ENCODE data around the gene GRWD1.
A peak's percentile ranks its signal among the peaks of the same experiment; 100 is the strongest.
"Not testable (repeated sequence)": the region's sequence is repeated elsewhere in the genome, so short reads cannot be mapped to it uniquely, and the experiment has no call there.

Gene GRWD1

DNA sequence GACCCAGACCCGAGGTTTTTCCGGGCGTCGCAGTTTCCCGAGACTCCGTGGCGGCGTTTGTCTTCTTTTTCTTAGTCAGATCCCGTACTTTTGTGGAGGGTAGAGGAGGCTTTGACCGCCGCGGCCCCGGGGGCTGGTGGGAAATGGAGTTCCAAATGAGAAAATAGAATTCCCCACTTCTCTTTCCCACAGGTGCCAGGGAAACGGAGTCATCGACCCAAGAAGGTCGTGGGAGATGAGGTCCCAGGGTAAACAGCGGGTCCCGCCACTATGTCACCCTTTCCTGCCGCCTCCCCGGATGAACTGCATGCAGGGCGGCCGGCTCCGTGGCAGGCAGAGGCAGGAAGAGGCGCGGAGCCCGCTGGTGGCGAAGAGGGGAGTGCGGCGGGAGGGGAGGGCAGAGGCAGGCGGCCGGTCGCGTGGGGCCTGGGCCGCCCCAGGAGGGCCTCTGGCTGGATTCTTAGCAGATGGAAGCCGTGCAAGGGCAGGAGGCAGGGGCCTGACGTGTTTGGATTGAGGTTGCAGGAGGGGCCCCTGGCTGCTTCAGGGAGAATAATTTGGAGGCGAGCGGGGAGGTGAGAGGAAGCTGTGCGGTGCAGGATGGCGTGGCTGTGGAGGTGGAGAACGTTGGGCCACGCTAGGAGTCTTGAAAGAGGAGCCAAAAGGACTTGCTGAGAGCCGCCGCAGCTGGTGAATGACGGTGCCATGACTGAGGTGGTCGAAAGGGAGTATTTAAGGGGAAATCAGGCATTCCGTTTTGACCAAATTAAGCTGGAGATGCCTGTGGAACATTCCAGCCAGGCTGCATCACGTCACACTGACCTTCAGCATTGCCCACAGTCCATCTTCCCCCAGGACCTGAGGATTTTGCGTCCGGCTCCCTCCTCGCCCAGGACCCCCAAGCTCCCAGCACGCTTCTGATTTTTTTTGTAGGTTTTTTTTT lies 35.0 kb downstream of the GRWD1 start:
- DNase-seq = no peak

DNA sequence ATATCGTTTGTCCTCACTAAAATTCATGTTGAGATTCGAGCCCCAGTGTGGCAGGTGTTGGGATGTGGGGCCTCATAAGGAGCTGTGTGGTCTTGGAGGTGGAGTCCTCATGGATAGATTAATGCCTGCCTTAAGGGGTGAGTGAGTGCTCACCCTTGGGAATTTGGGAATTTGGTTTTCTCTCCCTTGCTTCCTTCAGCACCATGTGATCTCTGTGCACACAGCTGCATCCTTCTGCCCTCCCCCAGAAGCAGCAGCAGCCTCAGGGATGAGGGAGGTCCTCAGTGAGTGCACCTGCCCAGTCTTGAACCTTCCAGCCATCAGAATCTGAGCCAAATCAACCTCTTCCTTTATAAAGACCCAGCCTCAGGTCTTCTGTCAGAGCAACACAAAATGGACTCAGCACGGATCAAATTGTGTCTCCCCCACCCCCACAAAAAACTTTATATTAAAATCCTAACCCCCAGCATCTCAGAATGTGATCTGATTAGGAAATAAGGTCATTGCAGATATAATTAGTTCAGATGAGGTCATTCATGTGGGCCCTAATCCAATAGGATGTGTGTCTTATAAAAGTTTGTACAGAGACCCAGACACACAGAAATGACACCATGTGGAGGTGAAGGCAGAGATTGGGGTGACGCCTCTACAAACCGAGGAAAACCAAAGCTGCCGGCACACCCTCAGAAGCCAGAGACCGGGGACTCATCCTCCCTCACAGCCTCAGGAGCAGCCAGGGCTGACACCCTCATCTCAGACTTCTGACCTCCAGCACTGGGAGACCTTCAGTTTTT lies 36.3 kb downstream of the GRWD1 start:
- DNase-seq = peak; percentile 9

DNA sequence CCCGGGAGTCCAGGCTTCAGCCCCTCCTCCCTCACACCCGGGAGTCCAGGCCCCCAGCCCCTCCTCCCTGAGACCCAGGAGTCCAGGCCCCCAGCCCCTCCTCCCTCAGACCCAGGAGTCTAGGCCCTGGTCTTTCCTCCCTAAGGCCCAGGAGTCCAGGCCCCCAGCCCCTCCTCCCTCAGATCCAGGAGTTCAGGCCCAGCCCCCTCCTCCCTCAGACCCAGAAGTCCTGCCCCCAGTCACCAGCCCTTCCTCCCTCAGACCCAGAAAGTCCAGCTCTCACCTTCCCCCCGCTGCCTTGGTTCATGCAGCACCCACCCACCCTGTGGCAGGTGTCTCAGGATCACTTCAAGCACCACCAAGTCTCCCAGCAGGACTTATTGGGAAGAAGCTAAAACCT lies 37.5 kb downstream of the GRWD1 start:
- DNase-seq = no peak

DNA sequence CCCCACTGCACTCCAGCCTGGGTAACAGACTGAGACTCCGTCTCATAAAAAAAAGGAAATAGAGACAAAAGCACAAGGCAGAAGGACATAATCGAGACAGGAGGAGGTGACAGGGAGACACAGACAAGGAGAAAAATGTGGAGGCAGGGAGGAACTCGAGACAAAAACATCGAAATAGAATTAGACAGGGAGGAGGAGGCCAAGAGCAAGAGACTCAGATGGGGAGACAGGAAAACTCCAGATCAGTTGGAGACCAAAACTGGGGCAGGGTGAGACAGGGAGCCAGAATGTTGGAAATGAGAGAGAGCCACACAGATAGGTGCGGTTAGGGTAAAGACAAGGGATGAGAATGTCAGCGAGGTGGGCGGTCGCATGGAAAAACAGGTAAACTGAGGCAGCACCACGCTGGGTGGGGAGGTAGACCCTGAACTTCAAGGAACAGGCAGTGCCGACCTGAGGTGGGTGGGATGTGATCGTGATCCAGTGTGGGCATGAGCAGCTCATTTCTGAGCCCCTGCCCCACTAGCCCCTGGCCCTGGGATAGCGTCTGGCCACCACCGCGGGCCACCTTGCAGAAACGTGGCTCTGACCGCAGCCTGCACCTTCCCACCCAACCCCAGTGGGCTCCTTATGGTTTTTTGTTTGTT lies 38.6 kb downstream of the GRWD1 start:
- DNase-seq = no peak

DNA sequence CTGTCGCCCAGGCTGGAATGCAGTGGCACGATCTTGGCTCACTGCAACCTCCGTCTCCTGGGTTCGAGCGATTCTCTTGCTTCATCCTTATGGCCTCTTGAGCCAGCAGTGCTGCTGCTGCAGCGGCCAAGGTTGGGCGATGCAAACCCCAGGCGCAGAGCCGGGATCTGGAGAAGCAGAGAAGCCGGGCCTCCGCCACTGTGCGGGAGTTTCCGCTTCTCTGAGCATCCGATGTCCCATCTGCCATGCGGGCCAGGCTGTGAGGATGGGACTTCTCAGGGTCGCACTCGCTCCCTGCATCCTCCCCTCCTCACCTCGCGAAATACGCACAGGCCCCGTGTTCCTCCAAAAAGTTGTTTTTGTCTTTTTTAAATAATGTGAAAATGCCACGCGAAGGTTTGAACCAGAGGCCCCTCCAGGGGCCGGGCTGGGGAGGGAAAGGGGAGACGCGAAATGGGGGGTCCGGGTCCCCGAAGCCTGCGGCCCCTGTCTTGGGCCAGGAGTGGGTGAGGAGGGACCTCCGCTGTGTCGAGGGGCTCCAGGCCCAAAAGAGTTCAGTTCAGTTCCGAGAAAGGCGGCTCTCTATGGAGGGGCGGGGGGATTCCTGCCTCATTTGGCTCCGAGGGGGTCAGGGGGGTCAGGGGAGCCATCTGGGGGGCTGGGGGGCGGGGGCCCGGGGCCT lies 39.3 kb downstream of the GRWD1 start:
- DNase-seq = no peak

DNA sequence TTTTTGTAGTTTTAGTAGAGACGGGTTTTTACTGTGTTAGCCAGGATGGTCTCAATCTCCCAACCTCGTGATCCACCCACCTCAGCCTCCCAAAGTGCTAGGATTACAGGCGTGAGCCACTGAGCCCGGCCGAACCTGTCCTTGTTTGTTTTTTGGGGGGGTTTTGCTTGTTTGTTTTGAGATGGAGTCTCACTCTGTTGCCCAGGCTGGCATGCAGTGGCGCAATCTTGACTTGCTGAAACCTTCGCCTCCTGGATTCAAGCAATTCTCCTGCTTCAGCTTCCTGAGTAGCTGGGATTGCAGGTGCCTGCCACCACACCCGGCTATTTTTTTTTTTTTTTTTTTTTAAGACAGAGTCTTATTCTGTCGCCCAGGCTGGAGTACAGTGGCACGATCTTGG lies 40.9 kb downstream of the GRWD1 start:
- DNase-seq = not testable (repeated sequence)

DNA sequence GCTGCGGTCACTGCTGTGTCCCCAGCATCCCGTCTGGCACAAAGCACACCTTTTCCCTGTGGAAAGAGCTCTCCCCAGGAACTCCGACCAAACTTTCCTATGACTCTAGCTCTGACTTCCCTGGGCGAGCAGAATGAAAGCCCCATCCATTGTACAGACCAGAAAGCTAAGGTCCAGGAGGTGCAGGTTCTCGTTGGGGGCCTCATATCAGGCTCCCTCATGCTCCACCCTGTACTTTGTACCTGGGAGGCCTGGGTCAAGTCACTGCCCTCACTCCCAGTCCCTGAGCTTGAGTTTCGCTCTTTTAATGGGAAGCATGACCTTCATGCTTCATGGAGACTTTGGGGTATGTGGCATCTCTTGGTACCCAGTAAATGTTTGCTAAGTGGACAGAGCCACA lies 41.8 kb downstream of the GRWD1 start:
- DNase-seq = no peak

DNA sequence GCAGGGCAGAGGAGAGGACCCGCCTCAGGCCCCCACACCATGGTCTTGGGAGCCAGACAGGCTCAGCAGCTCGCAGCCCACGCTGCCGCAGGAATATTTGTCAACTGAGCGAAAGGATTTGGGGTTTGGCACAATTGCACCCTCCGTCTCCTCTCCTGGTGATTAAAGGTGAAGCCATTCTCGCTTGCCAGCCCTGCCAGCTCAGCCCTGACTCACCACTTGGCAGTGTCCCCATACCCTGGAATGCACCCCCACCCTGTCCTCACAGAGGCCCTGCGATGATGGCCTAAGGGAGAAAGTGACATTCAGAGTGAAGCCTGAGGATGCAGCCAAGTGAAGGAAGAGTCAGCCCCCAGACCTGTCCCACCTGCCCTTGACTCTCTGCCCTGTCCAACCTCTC lies 42.2 kb downstream of the GRWD1 start:
- peak; percentile 67 for DNase-seq

DNA sequence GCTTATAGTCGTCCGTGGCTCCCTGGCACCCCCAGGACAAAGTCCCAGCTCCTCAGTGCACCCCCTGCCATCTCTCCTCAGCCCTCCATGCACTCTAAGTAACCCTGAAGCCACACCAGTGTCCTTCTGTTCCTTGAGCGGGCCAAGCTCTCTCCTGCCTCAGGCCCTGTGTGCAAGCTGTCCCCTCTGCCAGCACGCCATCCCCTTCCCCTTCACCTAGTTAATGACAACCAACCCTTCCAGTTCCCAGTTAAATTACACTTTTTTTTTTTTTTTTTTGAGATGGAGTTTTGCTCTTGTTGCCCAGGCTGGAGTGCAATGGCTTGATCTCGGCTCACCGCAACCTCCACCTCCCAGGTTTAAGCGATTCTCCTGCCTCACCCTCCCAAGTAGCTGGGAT lies 42.7 kb downstream of the GRWD1 start:
- not testable (repeated sequence) for DNase-seq

DNA sequence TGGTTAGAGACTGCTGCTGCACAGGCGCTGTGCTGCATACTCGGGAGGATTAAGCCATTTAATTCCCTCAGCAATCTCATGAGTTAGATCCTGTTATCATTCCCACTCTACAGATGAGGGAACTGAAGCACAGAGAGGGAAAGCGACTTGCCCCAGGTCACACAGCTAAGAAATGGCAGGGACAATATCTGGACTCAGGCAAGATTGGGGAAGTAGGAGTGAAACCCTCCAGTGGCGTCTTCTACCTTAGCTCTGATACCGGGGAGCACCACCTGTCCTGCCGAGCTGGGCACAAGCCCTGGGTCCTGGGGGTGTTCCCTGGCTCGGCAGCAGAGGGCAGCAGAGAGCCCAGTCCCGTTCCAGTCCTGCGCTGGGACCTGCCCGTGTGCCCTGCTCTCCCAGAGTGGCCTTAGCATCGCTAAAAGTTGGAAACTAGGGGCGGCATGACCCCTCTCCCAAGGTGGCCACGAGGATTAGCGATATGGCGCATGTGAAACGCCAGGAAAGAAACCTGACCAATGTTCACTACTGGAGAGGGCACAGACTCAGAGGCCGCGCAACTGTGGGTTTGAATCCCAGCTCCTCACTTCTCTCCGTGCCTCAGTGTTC lies 43.9 kb downstream of the GRWD1 start:
- peak; percentile 39 for DNase-seq

DNA sequence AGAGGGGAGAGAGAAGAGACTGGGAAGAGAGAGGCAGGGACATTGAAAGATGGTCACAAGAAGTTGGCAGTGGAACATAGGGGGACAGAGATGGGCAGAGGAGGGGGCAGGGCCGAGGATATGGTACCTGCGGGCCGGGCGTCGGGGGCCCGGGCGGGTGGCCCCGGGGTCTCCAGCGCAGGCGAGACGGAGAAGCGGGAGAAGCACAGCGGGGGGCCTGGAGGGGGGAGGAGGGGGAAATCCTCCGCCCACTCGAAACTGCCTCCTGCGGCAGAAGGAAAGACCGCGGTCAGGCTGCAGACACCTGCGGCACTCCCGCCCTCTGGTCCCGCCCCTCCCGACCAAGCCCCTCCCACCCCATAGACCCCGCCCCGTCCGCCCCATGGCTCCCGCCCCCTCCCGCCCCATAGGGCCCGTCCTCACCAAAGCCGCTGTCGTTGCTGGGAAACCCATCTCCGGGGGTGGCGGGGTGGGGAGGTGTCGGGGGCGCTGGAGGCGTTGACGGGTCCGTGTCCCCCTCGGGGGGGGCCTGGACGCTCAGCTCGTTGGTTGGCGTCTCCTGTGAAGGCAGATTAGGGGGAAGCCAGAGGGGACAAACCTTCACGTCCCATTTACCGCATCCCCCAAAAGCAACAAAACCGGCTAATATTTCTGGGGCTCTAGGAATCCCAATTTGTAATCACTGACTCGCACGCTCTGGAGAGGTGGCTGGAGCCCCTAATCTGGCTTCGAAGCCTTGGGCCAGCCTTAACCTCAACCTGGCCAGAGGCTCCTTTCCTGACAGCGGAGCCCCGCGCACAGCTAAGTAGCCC lies 45.4 kb downstream of the GRWD1 start:
- DNase-seq = no peak

DNA sequence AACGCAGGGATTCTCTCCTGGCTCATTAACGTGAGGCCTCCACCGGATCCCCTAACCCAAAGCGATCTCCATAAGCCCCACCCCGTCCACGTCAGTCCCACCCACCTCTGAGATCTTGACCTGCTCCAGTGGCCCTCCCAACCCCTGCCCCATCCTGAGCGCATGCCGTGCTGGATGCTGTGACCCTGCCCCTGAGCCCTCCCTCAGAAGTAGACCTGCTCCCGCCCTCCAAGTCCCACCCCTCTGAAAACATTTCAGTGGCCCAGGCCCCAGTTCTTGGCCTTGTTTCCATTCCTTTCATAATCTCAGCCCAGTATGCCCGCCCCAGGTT lies 46.0 kb downstream of the GRWD1 start:
- no peak for DNase-seq

DNA sequence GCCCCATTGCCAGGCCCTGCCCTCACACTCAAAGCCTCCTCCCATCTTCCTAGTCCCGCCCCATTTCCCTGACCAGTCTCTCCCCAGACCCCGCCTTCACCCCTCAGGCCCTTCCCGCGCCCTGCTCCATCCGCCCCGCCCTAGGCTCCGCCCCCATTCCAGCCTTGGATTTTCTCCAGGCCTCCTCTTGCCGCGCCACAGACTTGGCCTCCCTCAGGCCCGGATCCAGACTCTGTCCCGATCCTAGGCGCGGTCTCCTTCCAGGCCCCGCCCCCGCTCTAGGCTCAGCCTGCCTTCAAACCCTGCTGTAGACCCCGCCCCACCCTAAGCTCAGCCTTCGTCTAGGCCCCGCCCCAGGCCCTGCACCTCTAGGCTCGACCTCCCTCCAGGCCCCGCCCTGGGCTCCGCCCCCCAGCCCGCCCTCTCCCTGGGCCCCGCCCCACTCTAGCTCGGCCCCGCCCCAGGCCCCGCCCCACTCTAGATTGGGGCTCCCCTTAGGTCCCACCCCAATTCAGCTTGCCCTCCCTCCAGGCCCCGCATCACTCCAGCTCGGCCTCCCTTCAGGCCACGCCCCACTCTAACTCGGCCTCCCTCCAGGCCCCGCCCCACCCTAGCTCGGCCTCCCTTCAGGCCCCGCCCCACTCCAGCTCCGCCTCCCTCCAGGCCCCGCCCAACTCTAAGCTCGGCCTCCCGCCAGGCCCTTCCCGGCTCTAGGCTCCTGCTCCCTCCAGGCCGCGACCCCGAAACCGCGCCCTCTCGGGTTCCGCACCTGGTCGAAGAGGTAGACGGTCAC lies 47.3 kb downstream of the GRWD1 start:
- peak; percentile 95 for DNase-seq

DNA sequence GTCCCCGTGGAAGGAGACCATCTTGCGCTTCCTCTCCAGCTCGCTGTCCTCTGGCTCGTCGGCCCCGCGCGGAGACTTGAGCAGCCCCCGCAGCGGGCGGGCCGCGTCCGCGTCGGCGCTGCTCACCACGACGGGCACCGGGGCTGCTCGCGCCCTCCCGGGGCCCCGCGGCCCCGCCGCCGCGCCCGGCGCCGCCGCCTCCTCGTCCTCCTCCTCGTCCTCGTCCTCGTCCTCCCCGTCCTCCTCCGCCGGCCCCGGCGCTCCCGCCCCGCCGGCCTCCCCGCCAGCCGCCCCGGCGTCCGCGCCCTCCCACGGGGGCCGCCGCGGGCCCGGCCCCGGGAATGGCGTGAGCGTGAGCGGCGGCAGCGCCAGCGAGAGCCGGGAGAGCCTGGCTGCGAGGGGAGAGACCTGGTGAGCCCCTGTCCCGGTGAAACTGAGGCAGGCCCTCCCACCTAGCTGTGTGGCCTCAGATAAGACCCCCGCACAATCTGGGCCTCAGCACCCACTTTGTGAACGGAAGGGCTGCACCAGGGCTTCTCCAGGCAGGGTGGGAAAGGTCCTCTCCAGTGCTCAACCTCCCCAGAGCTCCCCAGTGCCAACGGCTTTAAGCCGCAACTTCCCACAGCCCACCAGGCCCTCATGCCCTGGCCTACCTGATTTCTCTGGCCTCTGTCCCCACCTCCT lies 48.1 kb downstream of the GRWD1 start:
- DNase-seq = no peak

DNA sequence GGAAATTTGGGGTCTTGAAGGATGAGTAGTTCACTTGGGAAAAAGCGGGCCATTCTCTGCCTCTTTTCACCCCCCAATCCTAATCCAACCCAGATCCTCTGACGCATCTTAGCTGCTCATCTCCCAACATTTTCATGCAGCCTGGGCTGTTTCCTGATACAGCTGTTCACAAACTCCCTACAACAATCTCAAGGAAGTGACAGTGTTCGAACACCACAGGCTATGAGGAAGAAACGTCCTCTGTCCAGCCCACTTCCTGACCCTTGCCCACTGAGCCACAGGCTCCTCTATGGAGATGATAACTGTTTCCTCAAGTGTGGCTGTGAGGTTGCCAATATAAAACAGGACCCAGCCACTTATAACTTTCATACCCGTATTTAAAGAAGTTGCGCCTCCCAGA lies 49.6 kb downstream of the GRWD1 start:
- no peak for DNase-seq

DNA sequence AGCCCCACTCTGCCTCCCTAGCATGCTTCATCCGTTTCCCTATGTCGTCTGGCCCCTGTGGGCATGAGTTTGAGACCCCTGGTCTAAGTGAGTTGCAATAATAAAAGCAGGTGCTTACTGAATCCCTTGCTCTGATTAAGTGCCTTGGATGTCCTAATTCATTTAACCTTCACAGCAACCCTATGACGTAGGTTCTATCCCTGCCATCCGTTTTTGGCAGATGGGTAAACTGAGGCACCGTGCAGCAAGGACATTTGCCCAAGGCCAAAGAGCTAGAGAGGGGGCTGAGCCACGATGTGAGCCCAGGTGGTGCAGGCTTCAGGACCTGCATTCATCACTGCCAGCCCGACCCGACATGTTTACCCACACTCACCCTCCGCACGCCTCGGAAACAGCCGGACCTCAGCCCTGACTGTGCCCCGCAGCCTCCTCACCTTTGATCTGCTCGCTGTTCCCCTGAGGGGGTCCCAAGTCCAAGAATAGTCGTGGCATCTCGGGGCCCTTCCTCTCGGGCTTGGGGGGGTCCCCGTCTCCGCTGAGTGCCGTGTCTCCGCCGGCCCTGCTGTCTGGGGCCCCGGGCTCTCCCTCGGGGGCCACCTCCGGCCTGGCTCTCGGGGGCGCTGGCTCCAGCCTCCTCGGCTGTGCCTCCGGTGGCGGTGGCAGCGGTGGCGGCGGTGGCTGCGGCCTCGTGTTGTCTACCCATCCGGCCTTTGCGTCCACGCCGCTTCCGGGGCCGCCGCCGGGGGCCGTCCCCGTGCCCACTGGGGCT lies 51.4 kb downstream of the GRWD1 start:
- no peak for DNase-seq

DNA sequence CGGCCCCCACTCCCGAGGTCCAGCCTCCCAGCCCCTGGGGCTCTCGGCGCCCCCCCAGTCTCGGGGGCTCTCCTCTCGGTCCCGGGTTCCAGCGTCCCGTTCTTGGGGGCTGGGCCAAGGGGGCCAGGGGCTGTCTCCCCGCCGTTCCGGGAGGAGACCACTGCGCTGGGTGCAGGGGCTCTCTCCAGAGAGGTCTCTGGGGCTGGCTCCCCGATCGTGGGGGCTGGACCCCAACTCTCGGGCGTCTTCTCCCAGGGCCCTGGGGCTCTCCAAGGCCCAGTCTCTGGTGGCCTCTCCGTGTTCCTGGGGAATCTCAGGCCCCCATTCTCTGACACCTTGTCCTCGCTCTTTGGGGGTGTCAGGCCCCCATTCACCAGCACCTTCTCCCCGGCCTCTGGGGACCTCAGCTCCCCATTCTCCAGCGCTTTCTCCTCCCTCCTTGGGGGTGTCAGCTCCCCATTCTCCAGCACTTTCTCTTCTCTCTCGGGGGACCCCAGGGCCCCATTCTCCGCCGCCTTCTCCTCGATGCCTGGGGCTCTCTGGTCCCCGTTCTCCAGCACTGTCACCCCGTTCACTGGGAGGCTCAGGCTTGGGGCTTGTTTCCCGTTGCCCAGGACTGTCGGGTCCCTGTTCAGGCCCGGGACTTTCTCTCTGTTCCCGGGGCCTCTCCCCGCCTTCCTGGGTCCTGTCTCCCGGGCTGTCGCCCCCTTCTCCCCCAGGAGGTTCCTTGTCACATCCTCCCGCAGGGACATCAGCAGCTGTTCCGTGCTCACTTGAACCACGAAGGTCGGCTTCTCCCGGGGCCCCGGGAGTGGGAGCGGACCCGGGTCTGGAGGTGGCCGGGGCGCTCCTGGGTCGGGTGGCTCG lies 52.2 kb downstream of the GRWD1 start:
- DNase-seq = no peak

DNA sequence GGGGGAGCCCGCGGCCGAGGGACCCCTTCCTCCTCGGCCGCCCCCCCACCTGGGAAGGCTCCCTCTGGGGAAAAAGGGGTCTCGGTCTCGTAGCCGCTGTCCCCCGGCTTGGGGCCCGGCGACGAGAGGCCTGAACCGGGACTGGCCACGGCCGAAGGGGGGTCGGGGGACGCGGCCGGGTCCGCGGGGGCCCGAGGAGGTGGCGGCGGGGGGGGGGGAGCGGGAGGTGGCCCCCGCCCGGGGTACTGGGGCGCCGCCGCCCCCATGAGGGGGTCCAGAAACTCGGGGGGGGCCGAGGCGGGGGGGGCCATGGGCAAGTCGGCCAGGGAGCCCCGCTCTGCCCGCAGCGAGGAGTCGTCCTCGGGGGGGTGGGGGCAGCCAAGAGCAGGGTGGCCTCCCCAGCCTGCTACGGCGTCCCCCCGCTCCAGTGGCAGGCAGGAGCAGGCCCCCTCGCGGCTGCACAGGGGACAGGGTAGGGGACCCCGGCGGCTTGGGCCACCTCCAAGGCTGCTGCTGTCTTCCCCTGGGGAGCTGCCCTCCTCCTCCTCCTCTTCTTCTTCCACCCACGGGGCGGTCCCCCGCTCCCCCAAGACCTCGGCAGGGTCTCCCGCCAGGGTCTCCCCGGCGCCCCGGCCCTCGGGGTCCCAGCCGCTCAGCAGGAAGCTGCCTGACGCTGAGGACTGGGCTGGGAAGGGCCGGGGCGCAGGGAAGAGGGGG lies 53.0 kb downstream of the GRWD1 start:
- DNase-seq = no peak
